MCF 10A (cell line): ENCODE measurements around the gene PDILT. TPM values are rescaled to one million over a fixed set of nuclear protein-coding genes. Genes with fewer than 3 reads are reported as not detected.
"Not testable (repeated sequence)": the region's sequence is repeated elsewhere in the genome, so short reads cannot be mapped to it uniquely, and the experiment has no call there.

ENCODE experiments used
- BruUV-seq: library from RNA; stranded (reverse); fragments of 400-500 nt; replicated peaks from 2 replicates; lab custom pipeline; 2021; lab: Mats Ljungman, UMichigan
- CTCF ChIA-PET: fragments of 300-600 bp; sonication (Branson Sonifier 250); formaldehyde crosslinking; extraction: SDS; loops from one replicate; lab custom pipeline; 2021; ENCODE audit warnings: antibody characterized with exemption, inconsistent platforms; lab: Yijun Ruan, JAX
- POLR2A ChIA-PET: fragments of 300-600, 350-650 bp; sonication (Branson Sonifier 250); formaldehyde crosslinking; extraction: SDS; loops from one replicate; lab custom pipeline; 2020; ENCODE audit warnings: antibody characterized with exemption, inconsistent platforms; lab: Yijun Ruan, JAX
- DNase-seq: peaks from one replicate; pipeline ENCODE4 v3.0.0-alpha.2; 2018; ENCODE audit not compliant: unreplicated experiment
- H3K27ac Mint-ChIP-seq: one replicate; pipeline ENCODE4 v1.8.0; 2022; ENCODE audit warnings: mild to moderate bottlenecking, low read depth, mixed read lengths; ENCODE audit not compliant: unreplicated experiment
- H3K27me3 Mint-ChIP-seq: one replicate; pipeline ENCODE4 v1.8.0; 2022; ENCODE audit warnings: mixed read lengths; ENCODE audit not compliant: insufficient read depth, unreplicated experiment
- H3K36me3 Mint-ChIP-seq: one replicate; pipeline ENCODE4 v1.8.0; 2022; ENCODE audit warnings: mild to moderate bottlenecking, moderate library complexity, mixed read lengths; ENCODE audit not compliant: insufficient read depth, unreplicated experiment
- H3K4me1 Mint-ChIP-seq: one replicate; pipeline ENCODE4 v1.8.0; 2022; ENCODE audit warnings: mixed read lengths; ENCODE audit not compliant: insufficient read depth, unreplicated experiment
- H3K4me3 Mint-ChIP-seq: one replicate; pipeline ENCODE4 v1.8.0; 2022; ENCODE audit warnings: mild to moderate bottlenecking, moderate library complexity, mixed read lengths; ENCODE audit not compliant: unreplicated experiment
- H3K9me3 Mint-ChIP-seq: one replicate; pipeline ENCODE4 v1.8.0; 2022; ENCODE audit warnings: mixed read lengths; ENCODE audit not compliant: unreplicated experiment
- CTCF ChIP-seq: fragments of 200-600 bp; IDR thresholded peaks from one replicate; pipeline ENCODE4 v1.8.0; 2022; ENCODE audit warnings: antibody characterized with exemption, mild to moderate bottlenecking; ENCODE audit not compliant: unreplicated experiment
- intact Hi-C: fragments of 100-400 bp; cut with micrococcal nuclease; formaldehyde crosslinking; loops from 2 replicates; pipeline ENCODE4 v1.14.1; 2022
- total RNA-seq: library from RNA; stranded (reverse); gene quantifications from 2 replicates; pipeline ENCODE4 v1.2.3, GENCODE V29; 2022

PDILT gene
- total RNA-seq, 1 experiment from 2014 or later: not detected

GRCh38 chr16:20322696-20323095 lies 81.8 kb downstream of the PDILT start:
- no peaks in the 10 kb centered on the region for H3K36me3 Mint-ChIP-seq
- intact Hi-C loops: no loop called here
- H3K9me3 Mint-ChIP-seq: no peaks in the 10 kb centered on the region
- POLR2A ChIA-PET: no interaction called here
- CTCF ChIA-PET: interaction anchor here (0.9 to 1.4 kb wide), 2 partner anchors 11 to 22 kb away, joined by 3 to 8 read pairs; no protein-coding TSS in a partner anchor
- H3K27me3 Mint-ChIP-seq: no peaks in the 10 kb centered on the region
- no peak for DNase-seq
- TF ChIP-seq CTCF: no peak
- no peak overlapping the region for H3K27ac Mint-ChIP-seq
- H3K4me3 Mint-ChIP-seq: no peak overlapping the region
- BruUV-seq: no TSS peak
- no peaks in the 10 kb centered on the region for H3K4me1 Mint-ChIP-seq

- Mint-ChIP-seq H3K27ac (no peak overlapping the region), H3K4me3 (no peak overlapping the region), H3K4me1 (no peaks in the 10 kb centered on the region), H3K36me3 (no peaks in the 10 kb centered on the region), H3K27me3 (no peaks in the 10 kb centered on the region), H3K9me3 (no peaks in the 10 kb centered on the region)
- TF ChIP-seq CTCF: no peak
- no peak for DNase-seq
- intact Hi-C loops: no loop called here
- ChIA-PET CTCF (no interaction called here), POLR2A (no interaction called here)
- no TSS peak for BruUV-seq
Measured at GRCh38 chr16:20321671-20322070, 82.9 kb downstream of the PDILT start.

GRCh38 chr16:20321051-20321450 lies 83.5 kb downstream of the PDILT start:
- CTCF ChIA-PET: interaction anchor here (0.7 kb wide), 1 partner anchor 81 kb away, joined by 5 read pairs; no protein-coding TSS in a partner anchor
- POLR2A ChIA-PET, BruUV-seq, H3K9me3 Mint-ChIP-seq, intact Hi-C loops, H3K4me3 Mint-ChIP-seq, H3K4me1 Mint-ChIP-seq, H3K27ac Mint-ChIP-seq, H3K27me3 Mint-ChIP-seq, H3K36me3 Mint-ChIP-seq, DNase-seq: not testable (repeated sequence)

- ChIA-PET CTCF (interaction anchor here (0.7 to 1.6 kb wide), 2 partner anchors 20 to 80 kb away, joined by 5 read pairs; no protein-coding TSS in a partner anchor), POLR2A (no interaction called here)
- Mint-ChIP-seq H3K36me3 (no peaks in the 10 kb centered on the region), H3K27me3 (no peaks in the 10 kb centered on the region), H3K4me1 (no peaks in the 10 kb centered on the region), H3K27ac (no peak overlapping the region), H3K9me3 (no peaks in the 10 kb centered on the region), H3K4me3 (no peak overlapping the region)
- no peak for TF ChIP-seq CTCF
- BruUV-seq: no TSS peak
- DNase-seq: no peak
- intact Hi-C loops: no loop called here
Measured at GRCh38 chr16:20320592-20320991, 83.9 kb downstream of the PDILT start.
